ENCODE data around the gene NFYC. TPM values are rescaled to one million over a fixed set of nuclear protein-coding genes. Genes with fewer than 3 reads are reported as not detected.

The NFYC gene
- total RNA-seq, 1 experiment from 2014 or later: 63.3 TPM

DNA sequence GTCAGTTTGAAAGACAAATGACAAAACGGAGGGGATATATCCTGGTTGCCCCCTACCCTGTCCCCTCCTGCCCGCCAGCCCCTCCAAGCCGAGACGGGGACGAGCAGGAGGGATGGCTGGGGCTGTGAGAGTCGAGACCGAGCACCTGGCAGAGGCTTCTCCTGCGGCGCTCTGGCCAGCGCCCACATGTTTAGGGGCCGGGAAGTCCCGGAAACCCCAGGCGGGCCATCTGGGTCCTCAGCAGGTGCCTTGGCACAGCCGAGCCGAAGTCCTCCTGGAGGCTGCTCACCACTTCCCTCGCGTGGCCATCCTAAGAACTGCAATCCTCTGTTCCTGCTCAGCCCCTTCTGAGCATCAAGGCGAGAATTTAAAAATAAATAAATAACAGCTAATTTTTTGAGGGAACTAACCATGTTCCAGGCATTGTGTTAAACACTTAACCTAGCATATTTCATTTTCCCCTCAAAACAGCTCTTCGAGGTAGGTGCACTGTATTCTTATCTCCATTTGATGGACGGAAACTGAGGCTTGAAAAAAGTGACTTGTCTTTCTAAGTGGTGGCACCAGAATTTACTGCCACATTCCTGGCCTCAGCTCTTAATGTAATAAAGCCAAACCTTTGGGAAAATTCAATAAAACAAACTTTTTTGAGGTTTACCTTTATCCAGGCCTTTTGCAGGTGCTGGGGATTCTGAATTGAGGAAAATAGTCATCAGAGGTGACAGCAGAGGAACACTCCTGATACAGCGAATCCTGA, 22.6 kb upstream of the NFYC start:
- BruUV-seq (replicated peaks): no TSS peak
- Histone ChIP-seq H3K4me1 (ENCODE audit: control insufficient read depth in 1 of 2, insufficient read depth in 2 of 2, low read length in 2 of 2) (peaks cover 6 to 23% of the 10 kb centered on the region in 2 experiments), H2AFZ (ENCODE audit: low read depth, low read length, poor library complexity, severe bottlenecking) (peak overlapping the region; percentile 77), H3K4me3 (replicated peaks in 1 of 2; ENCODE audit: low read depth in 1 of 2, low read length in 2 of 2) (peak overlapping the region; percentile 24 to 25; a peak in 3 of 4 replicates), H3K79me2 (ENCODE audit: insufficient read depth, low read length) (no peaks in the 10 kb centered on the region), H3K9ac (ENCODE audit: low read length) (no peak overlapping the region), H3K9me3 (ENCODE audit: control insufficient read depth in 1 of 2, insufficient read depth in 1 of 2, low read depth in 1 of 2, low read length in 2 of 2) (no peaks in the 10 kb centered on the region), H3K27ac (ENCODE audit: low read depth, low read length) (no peak overlapping the region), H4K20me1 (ENCODE audit: insufficient read depth) (no peaks in the 10 kb centered on the region), H3K4me2 (ENCODE audit: low read length) (peak overlapping the region; percentile 68), H3K27me3 (ENCODE audit: insufficient read depth, low read length) (no peaks in the 10 kb centered on the region), H3K9me2 (ENCODE audit: insufficient read depth) (no peaks in the 10 kb centered on the region), H3K36me3 (ENCODE audit: control insufficient read depth in 1 of 2, insufficient read depth in 2 of 2, low read length in 2 of 2) (no peaks in the 10 kb centered on the region)
- ATAC-seq (peak; percentile 61), DNase-seq (ENCODE audit: low read depth, low spot score) (peak; percentile 61)
- intact Hi-C loops (cut with micrococcal nuclease): loop anchor here (1.0 to 5.0 kb wide), 3 partner anchors 39 to 137 kb away; partner anchors contain the start of gene ZNF684
- ChIA-PET POLR2A (interaction anchor here (1.0 to 2.3 kb wide), 2 partner anchors 10 to 22 kb away, joined by 3 to 10 read pairs; partner anchors contain the start of gene NFYC), CTCF (interaction anchor here (0.6 to 1.5 kb wide), 14 partner anchors 11 to 525 kb away, joined by 3 to 16 read pairs (median 4); partner anchors contain the start of genes NFYC and ZNF684), RAD21 (ENCODE audit: low non-redundant PET in 1 of 2, low total read pairs in 2 of 2, uncharacterized antibody in 2 of 2, unreplicated experiment in 2 of 2) (interaction anchor here in 1 of 2 experiments (1.2 kb wide), 1 partner anchor 22 kb away, joined by 4 read pairs; the partner anchor contains the start of gene NFYC)
- TF ChIP-seq RAD21 (IDR thresholded peaks at IDR 0.05; ENCODE audit: low read depth) (peak; percentile 83), YY1 (IDR thresholded peaks at IDR 0.05; ENCODE audit: extremely low read depth, insufficient replicate concordance, low read depth, low read length) (no peak), CBX3 (IDR thresholded peaks at IDR 0.05; ENCODE audit: low read depth) (no peak), JUND (IDR thresholded peaks at IDR 0.05) (no peak), SP1 (IDR thresholded peaks at IDR 0.05; ENCODE audit: low read depth) (no peak), POLR2A (IDR thresholded peaks at IDR 0.05; ENCODE audit: borderline replicate concordance, extremely low read depth, insufficient read depth, insufficient read length) (no peak), EZH2 (IDR thresholded peaks at IDR 0.05) (no peak), EZH2phosphoT487 (IDR thresholded peaks at IDR 0.05; ENCODE audit: borderline replicate concordance) (no peak), EGR1 (IDR thresholded peaks at IDR 0.05; ENCODE audit: low read depth) (no peak), ELF1 (IDR thresholded peaks at IDR 0.05; ENCODE audit: borderline replicate concordance, low read depth) (no peak)
- TF ChIP-seq, protein P1, sequence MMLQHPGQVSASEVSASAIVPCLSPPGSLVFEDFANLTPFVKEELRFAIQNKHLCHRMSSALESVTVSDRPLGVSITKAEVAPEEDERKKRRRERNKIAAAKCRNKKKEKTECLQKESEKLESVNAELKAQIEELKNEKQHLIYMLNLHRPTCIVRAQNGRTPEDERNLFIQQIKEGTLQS (IDR thresholded peaks at IDR 0.05): no peak
- TF ChIP-seq, protein P2, sequence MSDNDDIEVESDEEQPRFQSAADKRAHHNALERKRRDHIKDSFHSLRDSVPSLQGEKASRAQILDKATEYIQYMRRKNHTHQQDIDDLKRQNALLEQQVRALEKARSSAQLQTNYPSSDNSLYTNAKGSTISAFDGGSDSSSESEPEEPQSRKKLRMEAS (IDR thresholded peaks at IDR 0.05): no peak
- TF ChIP-seq, protein P3, sequence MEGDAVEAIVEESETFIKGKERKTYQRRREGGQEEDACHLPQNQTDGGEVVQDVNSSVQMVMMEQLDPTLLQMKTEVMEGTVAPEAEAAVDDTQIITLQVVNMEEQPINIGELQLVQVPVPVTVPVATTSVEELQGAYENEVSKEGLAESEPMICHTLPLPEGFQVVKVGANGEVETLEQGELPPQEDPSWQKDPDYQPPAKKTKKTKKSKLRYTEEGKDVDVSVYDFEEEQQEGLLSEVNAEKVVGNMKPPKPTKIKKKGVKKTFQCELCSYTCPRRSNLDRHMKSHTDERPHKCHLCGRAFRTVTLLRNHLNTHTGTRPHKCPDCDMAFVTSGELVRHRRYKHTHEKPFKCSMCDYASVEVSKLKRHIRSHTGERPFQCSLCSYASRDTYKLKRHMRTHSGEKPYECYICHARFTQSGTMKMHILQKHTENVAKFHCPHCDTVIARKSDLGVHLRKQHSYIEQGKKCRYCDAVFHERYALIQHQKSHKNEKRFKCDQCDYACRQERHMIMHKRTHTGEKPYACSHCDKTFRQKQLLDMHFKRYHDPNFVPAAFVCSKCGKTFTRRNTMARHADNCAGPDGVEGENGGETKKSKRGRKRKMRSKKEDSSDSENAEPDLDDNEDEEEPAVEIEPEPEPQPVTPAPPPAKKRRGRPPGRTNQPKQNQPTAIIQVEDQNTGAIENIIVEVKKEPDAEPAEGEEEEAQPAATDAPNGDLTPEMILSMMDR (IDR thresholded peaks at IDR 0.05 in 2 of 3, conservative IDR thresholded peaks at IDR 0.05 in 1 of 3; ENCODE audit: borderline replicate concordance in 1 of 3, insufficient read depth in 1 of 3, low read depth in 2 of 3, low read length in 2 of 3): peak; percentile 84 to 94 (median 87)
